PC-3 (cell line): ENCODE results near the gene ALG14.

Source experiments
- EZH2 ChIP-seq: fragments of 300-600 bp; sonication (generic); IDR thresholded peaks from one replicate; pipeline ENCODE4 v1.6.1; 2017; ENCODE audit warnings: antibody characterized with exemption, mild to moderate bottlenecking, low read length; ENCODE audit not compliant: unreplicated experiment
- EZH2phosphoT487 ChIP-seq: fragments of 300-600 bp; sonication (generic); IDR thresholded peaks from 2 replicates; pipeline ENCODE4 v1.6.1; 2018; ENCODE audit warnings: mild to moderate bottlenecking, antibody characterized with exemption, low read length, borderline replicate concordance
- TF ChIP-seq, protein P1 (sequence below): fragments of 300-600 bp; sonication (generic); conservative IDR thresholded peaks from 2 replicates; pipeline ENCODE4 v1.5.1; 2017; ENCODE audit warnings: antibody characterized with exemption, low read depth, mild to moderate bottlenecking, low read length

DNA sequence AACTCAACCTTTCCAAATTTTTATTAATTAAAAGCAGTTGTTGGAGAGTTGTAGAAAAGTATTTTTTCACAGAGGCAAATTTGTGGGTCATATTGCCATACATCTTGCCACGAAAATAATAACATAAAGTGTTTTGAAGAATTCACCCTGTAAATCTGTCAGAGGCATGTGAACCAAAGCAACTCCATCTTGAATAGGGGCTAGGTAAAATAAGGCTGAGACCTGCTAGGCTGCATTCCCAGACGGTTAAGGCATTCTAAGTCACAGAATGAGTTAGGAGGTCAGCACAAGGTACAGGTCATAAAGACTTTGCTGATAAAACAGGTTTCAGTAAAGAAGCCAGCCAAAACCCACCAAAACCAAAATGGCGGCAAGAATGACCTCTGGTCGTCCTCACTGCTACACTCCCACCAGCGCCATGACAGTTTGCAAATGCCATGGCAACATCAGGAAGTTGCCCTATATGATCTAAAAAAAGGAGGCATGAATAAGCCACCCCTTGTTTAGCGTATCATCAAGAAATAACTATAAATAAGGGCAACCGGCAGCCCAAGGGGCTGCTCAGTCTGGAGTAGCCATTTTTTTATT, 141.4 kb downstream of the ALG14 start:
- TF ChIP-seq, protein P1, sequence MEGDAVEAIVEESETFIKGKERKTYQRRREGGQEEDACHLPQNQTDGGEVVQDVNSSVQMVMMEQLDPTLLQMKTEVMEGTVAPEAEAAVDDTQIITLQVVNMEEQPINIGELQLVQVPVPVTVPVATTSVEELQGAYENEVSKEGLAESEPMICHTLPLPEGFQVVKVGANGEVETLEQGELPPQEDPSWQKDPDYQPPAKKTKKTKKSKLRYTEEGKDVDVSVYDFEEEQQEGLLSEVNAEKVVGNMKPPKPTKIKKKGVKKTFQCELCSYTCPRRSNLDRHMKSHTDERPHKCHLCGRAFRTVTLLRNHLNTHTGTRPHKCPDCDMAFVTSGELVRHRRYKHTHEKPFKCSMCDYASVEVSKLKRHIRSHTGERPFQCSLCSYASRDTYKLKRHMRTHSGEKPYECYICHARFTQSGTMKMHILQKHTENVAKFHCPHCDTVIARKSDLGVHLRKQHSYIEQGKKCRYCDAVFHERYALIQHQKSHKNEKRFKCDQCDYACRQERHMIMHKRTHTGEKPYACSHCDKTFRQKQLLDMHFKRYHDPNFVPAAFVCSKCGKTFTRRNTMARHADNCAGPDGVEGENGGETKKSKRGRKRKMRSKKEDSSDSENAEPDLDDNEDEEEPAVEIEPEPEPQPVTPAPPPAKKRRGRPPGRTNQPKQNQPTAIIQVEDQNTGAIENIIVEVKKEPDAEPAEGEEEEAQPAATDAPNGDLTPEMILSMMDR, result no peak
- no peak for TF ChIP-seq EZH2
- no peak for TF ChIP-seq EZH2phosphoT487
